Cerebellar cortex (tissue), 1 donor: Measurements from ENCODE around the gene PDE11A.
"Not testable (repeated sequence)": the region's sequence is repeated elsewhere in the genome, so short reads cannot be mapped to it uniquely, and the experiment has no call there.

Experiments used
- DNase-seq: peaks from one replicate; pipeline ENCODE4 v3.0.0-alpha.2; 2015; ENCODE audit warnings: low spot score

The PDE11A gene

DNA sequence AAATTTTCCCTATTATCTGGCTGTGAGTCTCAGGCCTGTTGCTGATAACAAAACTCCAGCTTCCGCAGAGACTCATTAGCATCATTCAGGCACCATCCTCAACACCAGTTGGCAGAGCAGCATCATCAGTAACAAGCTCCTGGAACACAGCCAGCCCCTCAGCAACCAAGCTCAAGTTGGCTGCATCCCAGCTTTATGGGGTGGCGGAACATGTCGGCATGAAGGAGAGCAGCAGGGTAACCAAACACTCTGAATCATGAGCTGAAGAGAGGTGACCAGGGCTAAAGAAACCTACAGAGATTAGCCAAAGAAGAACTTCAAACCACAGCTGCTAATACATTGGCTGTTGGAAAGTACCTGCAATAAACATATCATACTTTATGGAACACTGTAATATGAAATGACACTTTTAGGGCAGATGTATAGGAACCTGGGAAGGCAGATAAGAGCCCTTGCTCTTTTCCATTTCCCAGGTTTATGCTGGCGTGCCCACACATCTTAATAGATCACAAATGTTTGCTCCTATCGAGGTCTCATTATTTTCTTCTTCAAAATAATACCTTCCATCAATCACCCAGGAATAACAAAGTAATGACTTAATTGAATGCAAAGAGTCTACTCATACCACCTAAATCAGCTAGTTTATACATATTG is 63.8 kb downstream of the PDE11A start:
- peak; percentile 90 for DNase-seq

DNA sequence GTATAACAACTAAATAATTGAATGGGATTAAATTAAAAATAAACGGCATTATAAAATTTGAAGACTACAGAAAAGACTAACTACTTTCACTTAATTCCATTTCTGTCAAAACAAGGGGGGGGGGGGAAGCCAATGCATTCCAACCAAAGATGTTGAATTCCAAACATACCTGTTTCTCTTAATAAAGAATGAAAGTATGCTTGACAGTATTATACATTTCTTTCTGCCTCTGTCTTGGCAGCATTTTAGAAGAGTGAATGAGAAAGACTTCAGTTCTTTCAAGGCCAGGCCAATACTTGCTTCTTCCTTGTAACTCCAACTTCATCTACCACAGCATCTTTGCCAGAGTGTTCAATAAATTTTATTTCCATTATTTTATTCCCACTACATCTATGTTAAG is 65.9 kb downstream of the PDE11A start:
- no peak for DNase-seq

DNA sequence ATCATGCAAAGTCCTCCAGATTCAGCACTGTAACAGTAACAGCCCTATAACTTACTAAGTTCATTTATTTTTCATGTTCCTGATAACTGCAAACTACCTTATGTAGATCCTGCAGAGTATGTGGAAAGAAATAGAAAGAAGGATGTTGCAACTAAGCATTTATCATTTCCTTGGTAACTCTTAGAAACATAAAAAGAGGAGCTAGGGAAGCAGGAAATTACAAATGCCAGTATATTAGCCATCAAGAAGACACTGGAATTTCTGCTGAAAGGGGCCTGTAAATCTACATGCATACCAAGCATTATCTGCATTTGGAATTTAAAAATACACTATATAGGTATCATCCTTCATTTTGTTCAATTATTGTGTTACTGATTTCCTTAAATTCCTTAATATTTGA is 66.8 kb downstream of the PDE11A start:
- no peak for DNase-seq

DNA sequence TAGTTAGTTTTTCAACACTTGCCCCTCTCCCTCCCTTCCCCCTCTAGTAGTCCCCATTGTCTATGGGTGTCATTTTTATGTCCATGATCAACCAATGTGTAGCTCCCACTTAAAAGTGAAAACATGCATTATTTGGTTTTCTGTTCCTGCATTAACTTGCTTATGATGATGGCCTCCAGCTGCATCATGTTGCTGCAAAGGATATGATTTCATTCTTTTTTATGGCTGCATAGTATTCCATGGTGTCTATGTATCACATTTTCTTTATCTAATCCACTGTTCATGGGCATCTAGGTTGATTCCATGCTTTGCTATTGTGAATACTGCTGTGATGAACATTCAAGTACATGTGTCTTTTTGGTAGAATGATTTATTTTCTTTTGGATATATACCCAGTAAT is 70.5 kb downstream of the PDE11A start:
- DNase-seq, result no peak

DNA sequence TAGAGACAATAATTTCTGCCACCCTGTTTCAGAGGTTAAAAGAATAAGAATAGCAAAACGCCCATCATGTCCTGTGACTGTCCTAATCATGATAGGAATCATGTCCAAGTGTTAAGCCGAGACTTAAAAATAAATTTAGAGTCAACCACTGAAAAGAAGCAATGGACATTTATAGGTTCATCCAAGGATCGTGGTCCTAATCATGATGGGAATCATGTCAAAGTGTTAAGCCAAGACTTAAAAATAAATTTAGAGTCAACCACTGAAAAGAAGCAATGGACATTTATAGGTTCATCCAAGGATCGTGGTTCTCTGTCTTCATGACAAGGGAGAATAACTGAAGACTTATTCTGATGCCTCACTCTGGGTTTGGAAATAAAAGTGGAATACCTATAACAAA is 73.6 kb downstream of the PDE11A start:
- DNase-seq, result no peak

DNA sequence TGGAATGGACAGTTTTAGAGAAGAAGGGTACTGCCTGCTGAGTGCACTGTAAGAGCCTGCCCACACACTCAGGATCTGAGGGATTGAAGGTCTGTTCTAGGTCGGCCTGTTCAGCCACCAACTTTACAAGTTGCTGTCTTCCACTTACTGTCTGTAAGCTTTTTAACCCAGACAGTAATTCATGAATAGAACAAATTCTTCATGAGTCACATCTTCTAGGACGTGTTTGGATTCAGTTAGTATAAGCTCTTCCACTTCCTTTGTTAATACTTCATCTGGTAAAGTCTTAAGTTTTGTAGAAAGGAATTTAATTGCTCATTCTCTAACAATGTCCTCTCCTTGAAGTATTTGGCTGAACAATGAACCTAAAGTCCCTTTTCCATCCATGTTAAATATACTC is 74.6 kb downstream of the PDE11A start:
- no peak for DNase-seq

DNA sequence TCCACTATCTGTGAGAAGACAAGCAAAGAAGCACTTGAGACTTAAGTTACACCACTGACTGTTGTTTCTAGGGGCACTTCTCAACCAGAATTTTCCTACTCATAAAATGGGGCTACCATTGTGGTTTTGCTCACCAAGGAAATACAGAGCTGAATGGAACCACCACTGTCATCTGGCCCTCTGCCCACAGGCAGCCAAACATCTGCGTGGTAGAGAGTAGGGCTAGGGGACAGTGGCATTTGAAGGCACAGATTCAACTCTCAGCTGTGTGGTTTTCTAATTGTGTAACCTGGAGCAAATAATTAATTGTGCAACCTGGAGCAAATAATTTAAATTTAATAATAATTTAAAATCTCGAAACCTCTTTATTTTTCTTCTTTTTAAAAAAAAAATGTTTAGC is 79.6 kb downstream of the PDE11A start:
- no peak for DNase-seq

DNA sequence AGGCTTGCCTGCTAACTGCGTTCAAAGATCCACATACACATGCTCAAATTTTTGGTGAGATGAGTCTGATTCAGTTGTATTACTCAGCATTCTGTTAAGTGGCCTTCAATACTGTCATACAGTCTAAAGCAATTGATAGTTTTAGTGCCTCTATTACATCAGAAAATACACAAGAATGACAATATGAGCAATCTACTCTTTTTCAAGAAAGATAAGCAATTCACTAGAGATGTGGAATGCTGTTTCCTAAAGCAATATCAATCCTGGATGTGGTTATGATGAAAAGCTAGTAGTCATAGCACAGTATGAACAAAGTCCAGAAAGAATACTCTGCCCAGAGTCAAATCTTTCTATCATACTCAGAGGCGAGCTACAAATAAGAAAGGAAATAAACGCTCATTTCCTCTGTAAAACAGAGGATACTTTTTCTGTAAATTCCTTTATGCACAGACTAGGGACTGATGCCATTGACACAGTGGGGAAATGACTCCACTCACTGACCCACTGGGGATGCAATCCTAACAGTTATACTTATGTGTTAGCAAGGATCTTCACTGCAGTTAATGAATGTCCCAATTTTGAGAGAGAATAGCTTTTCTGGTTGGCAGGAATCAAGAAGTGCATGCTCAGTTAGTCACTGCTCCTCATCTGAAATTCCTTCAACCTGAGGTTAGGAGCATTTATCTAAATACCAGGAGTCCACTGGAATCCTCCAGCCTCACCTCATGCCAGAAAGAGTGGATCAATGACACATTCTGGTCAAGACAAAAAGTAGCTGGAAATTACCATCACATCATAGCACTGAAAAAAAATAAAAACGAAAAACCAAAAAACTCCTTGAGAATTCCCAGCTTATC is 83.3 kb downstream of the PDE11A start:
- DNase-seq, result no peak

DNA sequence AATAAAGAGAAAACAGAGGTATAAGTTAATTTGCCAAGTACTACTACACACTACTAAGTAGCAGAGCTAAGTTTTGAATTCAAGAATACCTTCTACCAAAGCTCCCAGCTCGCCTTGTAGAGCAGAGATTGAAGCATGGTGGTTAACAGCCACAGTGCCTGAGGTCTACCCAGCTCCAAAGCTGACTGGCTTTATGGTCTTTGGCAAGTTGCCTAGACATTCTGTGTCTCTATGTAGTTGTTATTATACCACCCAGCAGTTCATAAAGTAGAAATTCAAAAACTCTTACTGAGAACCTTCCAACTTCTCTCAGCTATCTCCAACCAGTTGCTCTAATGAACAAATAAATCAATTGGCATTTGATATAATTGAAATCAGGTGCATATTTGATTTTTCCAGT is 87.8 kb downstream of the PDE11A start:
- no peak for DNase-seq

DNA sequence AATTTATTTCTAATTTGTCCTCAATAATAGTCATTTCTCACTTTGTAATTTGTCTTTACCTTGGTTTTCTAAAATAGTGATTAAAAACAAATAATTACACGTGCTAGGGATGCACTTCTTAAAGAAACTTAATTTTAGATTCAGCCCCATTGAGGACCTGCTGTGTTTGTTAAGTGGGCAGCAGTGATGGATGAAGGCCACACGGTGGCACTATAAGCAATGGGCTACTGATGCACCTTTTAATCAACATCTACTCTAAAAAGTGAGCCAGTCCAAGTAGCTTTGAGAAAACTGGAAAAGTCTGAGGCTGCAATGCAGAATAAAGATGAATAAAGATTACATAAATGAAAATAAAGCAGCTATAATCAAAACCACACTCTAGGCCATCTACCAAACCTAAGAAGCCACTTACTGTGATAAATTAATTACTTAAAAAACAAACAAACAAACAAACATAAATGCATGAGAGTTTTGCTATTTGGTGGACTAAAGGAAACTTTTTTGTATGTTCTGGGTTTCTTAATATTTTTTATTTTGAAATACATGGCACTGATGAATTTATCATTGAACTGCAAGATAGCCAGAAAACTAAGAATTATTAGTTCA is 89.3 kb downstream of the PDE11A start:
- DNase-seq, result peak; percentile 62

DNA sequence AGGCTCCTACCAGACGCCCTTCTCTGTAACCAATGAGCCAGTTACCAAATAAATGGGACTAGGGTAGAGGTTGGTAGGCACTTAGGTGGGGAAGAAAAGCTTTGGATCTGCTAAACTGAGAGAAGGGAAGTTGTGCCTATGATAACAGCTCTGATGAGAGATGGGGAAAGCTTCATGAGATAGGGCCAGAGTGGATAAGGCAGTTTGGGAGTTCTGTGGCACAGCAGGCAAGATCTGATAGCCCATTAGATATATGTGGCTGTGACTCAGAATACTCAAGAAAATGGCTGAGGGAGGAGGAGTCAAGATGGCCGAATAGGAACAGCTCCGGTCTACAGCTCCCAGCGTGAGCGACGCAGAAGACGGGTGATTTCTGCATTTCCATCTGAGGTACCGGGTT is 99.8 kb downstream of the PDE11A start:
- no peak for DNase-seq

DNA sequence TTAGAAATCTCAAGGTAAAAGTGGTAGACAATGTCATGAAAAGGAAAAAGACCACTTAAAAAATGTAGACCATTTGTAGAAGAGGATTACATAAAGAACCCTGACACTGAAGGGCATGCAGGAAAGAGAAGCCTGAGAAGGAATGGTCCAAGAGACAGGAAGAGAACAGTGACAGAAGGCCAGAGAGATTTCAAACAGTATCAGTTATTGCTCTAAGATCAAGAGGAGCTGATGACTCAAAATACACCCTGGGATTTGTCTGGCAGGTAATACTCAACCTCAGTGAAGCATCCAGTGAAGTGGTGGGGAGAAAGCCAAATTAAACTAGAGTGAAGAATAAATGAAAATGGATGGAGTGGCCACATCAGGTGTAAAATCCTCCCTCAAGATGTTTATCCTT is 100.5 kb downstream of the PDE11A start:
- DNase-seq, result no peak

DNA sequence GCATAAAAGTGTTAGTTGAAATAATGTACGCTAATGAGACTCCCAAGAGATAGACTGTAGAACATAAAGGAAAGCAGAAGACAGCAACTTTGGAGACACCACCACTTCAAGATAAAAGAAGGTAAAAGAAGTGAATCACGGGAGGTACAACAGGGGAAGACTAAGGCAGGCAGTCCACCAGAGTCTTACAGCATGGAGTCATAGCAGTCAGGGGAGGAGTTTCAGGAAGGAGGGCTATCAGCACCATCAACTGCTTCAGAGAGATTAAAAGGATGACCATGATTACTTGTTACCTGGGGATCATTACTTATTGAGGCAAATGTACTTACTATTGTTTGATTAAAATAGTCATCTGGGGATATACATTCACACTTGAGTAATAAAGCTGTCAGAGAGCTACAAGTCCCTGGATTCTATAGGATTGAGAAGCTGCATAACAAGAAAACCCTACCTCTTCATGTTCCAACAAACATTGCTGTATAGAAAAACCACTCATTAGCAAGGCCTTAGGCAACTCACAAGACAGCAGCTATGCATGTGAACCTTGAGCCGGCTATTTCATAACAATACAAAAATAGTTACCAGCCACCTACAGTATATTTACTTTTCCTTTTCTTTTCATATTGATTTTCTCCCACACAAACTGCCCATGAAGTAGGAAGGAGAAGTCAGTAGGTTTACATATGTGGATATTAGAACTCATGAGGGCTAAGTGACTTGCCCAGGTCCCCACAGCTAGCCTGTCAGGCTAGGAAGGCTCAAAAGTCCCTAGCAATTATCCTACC is 101.7 kb downstream of the PDE11A start:
- no peak for DNase-seq

DNA sequence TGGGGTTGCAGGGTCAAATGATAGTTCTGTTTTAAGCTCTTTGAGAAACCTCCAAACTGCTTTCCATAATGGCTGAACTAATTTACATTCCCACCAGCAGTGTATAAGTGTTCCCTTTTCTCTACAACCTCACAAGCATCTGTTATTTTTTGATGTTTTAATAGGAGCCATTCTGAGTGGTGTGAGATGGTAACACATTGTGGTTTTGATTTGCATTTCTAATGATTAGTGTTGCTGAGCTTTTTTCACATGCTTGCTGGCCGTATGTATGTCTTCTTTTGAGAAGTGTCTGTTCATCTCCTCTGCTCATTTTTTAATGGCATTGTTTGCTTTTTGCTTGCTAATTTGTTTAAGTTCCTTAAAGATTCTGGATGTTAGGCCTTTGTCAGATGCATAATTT is 107.7 kb downstream of the PDE11A start:
- DNase-seq, result no peak

DNA sequence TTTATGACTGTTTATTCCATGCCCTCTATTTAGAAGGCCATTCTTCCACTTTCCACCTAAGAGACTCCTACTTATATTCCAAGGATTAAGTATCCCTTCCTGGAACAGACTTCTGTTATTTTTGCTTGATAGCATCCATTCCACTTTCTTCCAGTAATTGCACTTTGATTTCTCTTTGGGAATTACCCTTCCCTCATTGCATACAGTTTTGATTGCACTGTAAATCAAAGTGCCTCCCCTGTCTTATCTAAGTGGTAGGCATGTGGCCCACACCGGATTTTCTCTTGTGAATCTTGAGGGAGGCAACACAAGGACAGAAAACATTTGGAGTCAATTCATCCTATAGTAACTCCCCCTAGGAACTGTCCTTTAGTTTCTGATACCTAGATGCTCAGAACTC is 120.4 kb downstream of the PDE11A start:
- no peak for DNase-seq

DNA sequence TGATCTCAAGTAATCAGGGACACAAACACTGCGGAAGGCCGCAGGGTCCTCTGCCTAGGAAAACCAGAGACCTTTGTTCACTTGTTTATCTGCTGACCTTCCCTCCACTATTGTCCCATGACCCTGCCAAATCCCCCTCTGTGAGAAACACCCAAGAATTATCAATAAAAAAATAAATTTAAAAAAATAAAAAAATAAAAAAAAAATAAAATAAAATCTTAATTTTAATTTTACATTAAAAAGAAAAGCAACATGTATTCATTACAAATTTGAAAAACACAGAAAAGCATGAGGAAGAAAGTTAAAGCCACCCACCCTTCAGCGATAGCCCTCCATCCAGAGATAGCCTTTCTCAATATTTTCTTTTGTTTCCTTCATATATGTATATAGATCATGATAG is 125.0 kb downstream of the PDE11A start:
- DNase-seq, result not testable (repeated sequence)

DNA sequence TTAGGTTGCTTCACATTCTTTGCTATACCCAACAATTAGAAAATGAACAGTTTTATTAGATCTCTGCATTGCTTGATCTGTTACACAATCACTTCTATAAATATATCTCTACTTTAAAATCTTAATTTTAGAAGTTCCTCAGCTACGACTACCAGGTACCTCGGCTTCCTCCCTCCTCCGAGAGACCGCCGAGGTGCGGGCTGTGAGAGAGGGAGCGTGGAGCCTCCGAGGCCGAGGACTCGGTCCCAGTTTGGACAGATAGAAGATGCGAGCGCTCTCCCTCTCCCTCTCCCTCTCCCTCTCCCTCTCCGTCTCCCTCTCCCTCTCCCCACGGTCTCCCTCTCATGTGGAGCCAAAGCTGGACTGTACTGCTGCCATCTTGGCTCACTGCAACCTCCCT is 128.0 kb downstream of the PDE11A start:
- not testable (repeated sequence) for DNase-seq

DNA sequence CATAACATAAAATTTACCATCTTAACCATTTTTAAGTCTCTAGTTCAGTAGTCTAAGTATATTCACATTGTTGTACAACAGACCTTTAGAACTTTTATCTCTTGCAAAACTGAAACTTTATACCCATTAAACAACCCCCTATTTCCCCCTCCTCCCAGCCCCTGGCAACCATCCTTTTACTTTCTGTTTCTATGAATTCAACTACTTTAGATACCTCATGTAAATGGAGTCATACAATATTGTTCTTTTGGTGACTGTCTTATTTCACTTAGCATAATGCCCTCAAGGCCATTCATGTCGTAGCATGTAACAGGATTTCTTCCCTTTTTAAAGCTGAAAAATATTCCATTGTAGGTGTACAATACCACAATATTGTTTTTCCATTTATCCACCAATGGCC is 129.8 kb downstream of the PDE11A start:
- DNase-seq, result no peak

DNA sequence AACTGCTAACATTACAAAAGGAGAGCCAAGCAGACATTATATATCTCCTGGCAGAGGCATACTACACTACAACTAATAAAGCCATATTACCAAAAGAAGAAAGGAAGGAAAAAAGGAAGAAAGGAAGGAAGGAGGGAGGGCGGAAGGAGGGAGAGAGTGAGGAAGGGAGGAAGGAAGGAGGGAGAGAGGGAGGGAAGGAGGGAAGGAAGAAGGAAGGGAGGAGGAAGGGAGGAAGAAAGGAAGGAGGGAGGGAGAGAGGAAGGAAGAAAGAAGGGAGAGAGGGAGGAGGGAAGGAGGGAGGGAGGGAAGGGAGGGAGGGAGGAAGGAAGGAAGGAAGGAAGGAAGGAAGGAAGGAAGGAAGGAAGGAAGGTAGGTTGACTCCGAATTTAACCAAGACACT is 133.4 kb downstream of the PDE11A start:
- DNase-seq, result no peak

DNA sequence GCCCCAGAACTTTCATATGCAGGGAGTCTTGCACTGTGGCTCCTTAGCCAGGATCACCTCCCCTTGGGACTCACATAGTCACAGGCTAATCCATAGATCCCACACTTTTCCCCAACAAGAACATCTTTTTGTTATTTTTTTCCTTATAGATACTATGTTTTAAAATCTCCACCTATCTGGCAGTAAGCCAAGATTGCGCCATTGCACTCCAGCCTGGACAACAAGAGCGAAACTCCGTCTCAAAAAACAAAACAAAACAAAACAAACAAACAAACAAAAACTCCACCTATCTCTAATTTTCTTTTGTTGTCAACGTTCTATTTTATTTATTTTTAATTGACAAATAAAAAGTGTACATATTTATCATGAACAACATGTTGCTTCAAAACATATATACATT is 141.7 kb downstream of the PDE11A start:
- no peak for DNase-seq

DNA sequence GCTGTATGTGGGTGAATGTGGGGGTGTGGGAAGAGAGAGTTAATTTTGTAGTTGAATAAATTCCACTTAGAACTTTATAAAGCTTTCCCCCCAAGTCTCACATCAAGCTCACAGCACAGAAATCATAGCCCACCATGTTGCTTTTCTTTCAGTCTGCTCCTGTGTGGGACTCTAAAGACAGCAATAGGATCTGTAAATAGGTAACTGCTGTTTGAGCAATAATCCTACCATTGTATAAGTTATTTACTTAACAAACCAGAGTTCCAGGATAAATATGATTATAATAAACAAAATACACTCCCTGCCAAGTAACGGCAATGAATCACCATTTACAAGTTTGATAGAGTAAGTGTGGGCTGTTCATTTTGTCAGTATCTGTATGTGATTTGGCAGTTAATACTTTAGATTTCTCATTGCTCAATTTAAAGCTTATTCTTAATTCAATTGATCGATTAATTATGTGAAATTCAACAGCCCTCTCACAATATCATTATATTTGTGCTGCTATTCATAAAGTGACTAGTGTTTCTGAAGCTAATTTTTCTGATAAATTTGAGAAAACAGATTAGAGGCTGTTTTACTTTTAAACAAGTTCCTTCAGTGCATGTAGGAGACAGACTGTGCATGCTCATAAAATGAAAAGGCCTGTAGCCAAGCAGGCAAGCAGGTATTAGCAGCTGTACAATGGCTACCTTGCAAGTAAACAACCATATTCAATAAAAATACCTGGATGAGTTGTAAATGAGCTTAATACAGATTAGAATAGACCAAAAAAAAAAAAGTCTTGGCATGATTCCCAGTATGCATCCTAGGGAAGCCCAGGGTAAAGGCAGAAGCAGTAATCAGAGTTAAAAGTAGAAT is 142.7 kb downstream of the PDE11A start:
- DNase-seq, result no peak

DNA sequence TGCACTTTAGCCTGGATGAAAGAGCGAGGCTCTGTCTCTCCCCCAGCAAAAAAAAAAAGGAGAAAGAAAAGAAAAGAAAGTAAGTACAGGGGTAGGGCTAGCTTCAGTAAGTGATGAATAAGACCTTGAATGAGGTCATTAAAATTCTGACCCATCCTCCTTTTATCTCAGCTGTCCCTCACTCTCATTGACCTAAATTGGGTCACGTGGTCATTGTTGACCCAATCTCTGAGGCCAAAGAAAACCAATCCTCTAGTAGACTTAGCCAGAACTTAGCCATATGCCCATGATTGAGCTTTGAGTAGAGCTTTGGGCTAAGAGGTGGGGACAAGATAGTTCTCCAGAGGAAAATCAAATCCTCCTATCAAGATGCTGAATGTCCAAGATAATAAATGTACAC is 149.3 kb downstream of the PDE11A start:
- no peak for DNase-seq
